ENCODE results near the gene MRPS25.

GRCh38 chr3:15040844-15041243 lies 24.3 kb downstream of the MRPS25 start:
- TF ChIP-seq CTCF (IDR thresholded peaks at IDR 0.05) (no peak), POLR2A (IDR thresholded peaks at IDR 0.05) (no peak)

Data from thyroid gland (tissue), 4 donors.